IPS-20b (cell line): ENCODE data around the gene SYNDIG1.

ENCODE experiments used
- H3K27ac ChIP-seq: one replicate; pipeline ENCODE4 v1.5.1; 2013; ENCODE audit warnings: low read length
- H3K27me3 ChIP-seq: 2 replicates; pipeline ENCODE4 v1.6.1; 2013; ENCODE audit warnings: mild to moderate bottlenecking, low read length, inconsistent platforms; ENCODE audit not compliant: insufficient read depth
- H3K36me3 ChIP-seq: 2 replicates; pipeline ENCODE4 v1.6.1; 2013; ENCODE audit warnings: low read depth, mild to moderate bottlenecking, inconsistent platforms, low read length, moderate library complexity; ENCODE audit not compliant: insufficient read depth
- H3K4me1 ChIP-seq: 2 replicates; pipeline ENCODE4 v1.6.1; 2013; ENCODE audit warnings: mild to moderate bottlenecking, control low read depth, inconsistent platforms, low read length, moderate library complexity; ENCODE audit not compliant: insufficient read depth
- H3K4me3 ChIP-seq: 2 replicates; pipeline ENCODE4 v1.5.1; 2013; ENCODE audit warnings: mild to moderate bottlenecking, low read length, inconsistent platforms
- H3K9ac ChIP-seq: 2 replicates; pipeline ENCODE4 v1.6.1; 2013; ENCODE audit warnings: low read depth, mild to moderate bottlenecking, inconsistent platforms, low read length, moderate library complexity
- H3K9me3 ChIP-seq: 2 replicates; pipeline ENCODE4 v1.6.1; 2013; ENCODE audit warnings: mild to moderate bottlenecking, low read depth, low read length, inconsistent platforms; ENCODE audit not compliant: insufficient read depth

The SYNDIG1 gene

GRCh38 chr20:24565835-24566351, 96.5 kb downstream of the SYNDIG1 start:
- no peak overlapping the region for H3K9ac ChIP-seq

DNA sequence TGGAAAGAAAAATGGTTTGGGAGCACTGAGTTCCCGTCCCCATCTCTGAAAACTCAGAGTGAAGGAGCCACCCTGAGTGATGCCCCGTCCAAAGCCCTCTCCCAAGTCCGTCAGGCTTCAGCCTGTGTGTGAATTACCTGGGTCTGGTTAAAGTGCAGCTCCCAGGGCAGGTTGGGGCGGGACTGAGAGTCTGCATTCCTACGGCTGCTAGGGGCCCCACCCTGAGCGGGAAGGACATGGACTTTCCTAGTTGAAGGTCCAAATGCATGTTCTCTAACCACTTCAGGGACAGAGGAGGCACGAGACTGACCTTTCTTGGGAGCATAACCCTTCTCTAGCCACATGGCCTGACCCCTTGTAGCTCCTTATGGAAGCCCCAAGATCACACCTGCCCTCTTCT, 97.2 kb downstream of the SYNDIG1 start:
- H3K9ac ChIP-seq, result no peak overlapping the region
- H3K27me3 ChIP-seq, result no peaks in the 10 kb centered on the region
- 0 out of 2 replicates have a peak, but pooled peaks cover 7% of the 10 kb centered on the region for H3K36me3 ChIP-seq
- no peak overlapping the region for H3K4me3 ChIP-seq
- H3K27ac ChIP-seq, result no peak overlapping the region
- no peaks in the 10 kb centered on the region for H3K4me1 ChIP-seq
- peaks cover 5% of the 10 kb centered on the region for H3K9me3 ChIP-seq

More at GRCh38 chr20:24565835-24566351, 96.5 kb downstream of the SYNDIG1 start:
- Histone ChIP-seq H3K27me3 (no peaks in the 10 kb centered on the region), H3K4me1 (no peaks in the 10 kb centered on the region; the same call in 1 of the 2 replicates), H3K4me3 (no peak overlapping the region), H3K9me3 (peaks cover 5% of the 10 kb centered on the region), H3K27ac (no peak overlapping the region), H3K36me3 (0 out of 2 replicates have a peak, but pooled peaks cover 7% of the 10 kb centered on the region)

- peaks cover 5% of the 10 kb centered on the region for H3K9me3 ChIP-seq
- H3K9ac ChIP-seq, result no peak overlapping the region
- H3K36me3 ChIP-seq, result 0 out of 2 replicates have a peak, but pooled peaks cover 7% of the 10 kb centered on the region
- no peaks in the 10 kb centered on the region for H3K27me3 ChIP-seq
- no peak overlapping the region for H3K27ac ChIP-seq
- no peak overlapping the region for H3K4me3 ChIP-seq
- H3K4me1 ChIP-seq, result no peaks in the 10 kb centered on the region
Observed at GRCh38 chr20:24567508-24567907, 98.1 kb downstream of the SYNDIG1 start.

DNA sequence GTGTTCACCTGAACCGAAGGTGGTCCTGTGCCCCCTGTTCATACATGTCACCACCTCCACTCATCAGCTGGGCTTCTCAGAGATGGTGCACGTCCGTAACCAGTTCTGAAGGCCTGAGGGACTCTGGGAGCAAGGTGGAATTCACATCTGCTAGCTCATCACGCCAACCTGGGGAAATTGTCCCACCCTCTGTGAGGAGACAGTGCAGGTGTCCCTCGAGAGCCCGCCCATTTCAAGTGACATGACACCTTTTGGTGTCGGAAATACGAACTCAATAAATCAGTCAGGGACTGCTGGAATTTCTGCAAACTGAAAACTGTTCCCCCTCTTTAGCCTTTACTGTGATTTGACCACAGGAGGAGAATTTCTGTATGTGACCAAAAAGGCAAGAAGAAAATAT, 99.4 kb downstream of the SYNDIG1 start:
- no peaks in the 10 kb centered on the region for H3K36me3 ChIP-seq
- H3K4me3 ChIP-seq, result no peak overlapping the region
- no peaks in the 10 kb centered on the region for H3K27me3 ChIP-seq
- no peaks in the 10 kb centered on the region for H3K9me3 ChIP-seq
- H3K9ac ChIP-seq, result no peak overlapping the region
- H3K4me1 ChIP-seq, result no peaks in the 10 kb centered on the region
- H3K27ac ChIP-seq, result no peak overlapping the region

DNA sequence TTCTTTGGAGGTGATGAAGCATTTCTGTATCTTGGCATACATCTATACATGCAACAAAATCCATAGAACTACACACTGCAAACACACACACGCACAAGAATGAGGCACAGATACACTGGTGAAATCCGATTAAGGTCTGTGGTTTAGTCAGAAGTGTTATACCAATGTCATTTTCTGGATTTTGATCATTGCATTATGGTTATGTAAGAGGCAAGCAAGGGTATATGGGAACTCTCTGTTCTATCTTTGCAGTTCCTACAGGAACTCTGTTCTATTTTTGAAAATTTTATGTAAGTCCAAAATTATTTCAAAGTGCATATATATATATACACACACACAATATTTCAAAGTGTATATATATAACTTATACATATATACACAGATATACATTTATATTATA, 101.7 kb downstream of the SYNDIG1 start:
- H3K4me1 ChIP-seq, result no peaks in the 10 kb centered on the region
- H3K9ac ChIP-seq, result no peak overlapping the region
- H3K27ac ChIP-seq, result no peak overlapping the region
- no peaks in the 10 kb centered on the region for H3K27me3 ChIP-seq
- H3K9me3 ChIP-seq, result no peaks in the 10 kb centered on the region
- H3K36me3 ChIP-seq, result no peaks in the 10 kb centered on the region
- no peak overlapping the region for H3K4me3 ChIP-seq

- Histone ChIP-seq H3K36me3 (no peaks in the 10 kb centered on the region), H3K27me3 (no peaks in the 10 kb centered on the region), H3K9ac (no peak overlapping the region), H3K27ac (no peak overlapping the region), H3K4me3 (no peak overlapping the region), H3K4me1 (no peaks in the 10 kb centered on the region), H3K9me3 (no peaks in the 10 kb centered on the region)
Observed at GRCh38 chr20:24572140-24572539, 102.7 kb downstream of the SYNDIG1 start.

- Histone ChIP-seq H3K36me3 (no peaks in the 10 kb centered on the region), H3K9ac (no peak overlapping the region), H3K4me3 (no peak overlapping the region), H3K27ac (no peak overlapping the region), H3K4me1 (no peaks in the 10 kb centered on the region), H3K27me3 (no peaks in the 10 kb centered on the region), H3K9me3 (no peaks in the 10 kb centered on the region)
Observed at GRCh38 chr20:24572862-24573261, 103.4 kb downstream of the SYNDIG1 start.

DNA sequence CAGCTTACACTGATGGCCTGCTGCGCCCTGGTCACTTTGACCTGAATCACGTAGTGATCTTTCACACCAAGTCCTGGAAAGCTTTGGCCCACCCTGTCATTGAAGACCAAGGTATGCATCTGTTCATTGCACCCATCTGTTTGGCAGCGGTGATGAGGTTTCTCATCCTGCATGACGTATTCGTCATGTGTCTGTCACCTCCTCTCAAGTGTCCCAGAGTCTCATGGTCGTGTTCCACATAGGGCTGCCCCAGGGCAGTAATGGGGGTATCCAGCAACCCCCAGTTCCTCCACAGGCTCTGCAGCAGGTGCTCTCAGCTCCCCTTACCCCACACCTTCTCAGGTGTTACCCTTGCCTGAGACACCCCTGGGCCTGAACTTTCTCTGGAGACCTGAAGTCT, 104.1 kb downstream of the SYNDIG1 start:
- Histone ChIP-seq H3K27ac (no peak overlapping the region), H3K4me3 (no peak overlapping the region), H3K9ac (no peak overlapping the region), H3K36me3 (no peaks in the 10 kb centered on the region), H3K4me1 (no peaks in the 10 kb centered on the region), H3K9me3 (no peaks in the 10 kb centered on the region), H3K27me3 (no peaks in the 10 kb centered on the region)

- Histone ChIP-seq H3K4me3 (no peak overlapping the region), H3K4me1 (no peaks in the 10 kb centered on the region), H3K27ac (no peak overlapping the region), H3K9me3 (no peaks in the 10 kb centered on the region), H3K36me3 (no peaks in the 10 kb centered on the region), H3K27me3 (no peaks in the 10 kb centered on the region), H3K9ac (no peak overlapping the region)
Observed at GRCh38 chr20:24574307-24574706, 104.9 kb downstream of the SYNDIG1 start.

GRCh38 chr20:24574797-24575196, 105.4 kb downstream of the SYNDIG1 start:
- Histone ChIP-seq H3K36me3 (no peaks in the 10 kb centered on the region), H3K4me1 (no peaks in the 10 kb centered on the region), H3K27me3 (no peaks in the 10 kb centered on the region), H3K9me3 (no peaks in the 10 kb centered on the region), H3K9ac (no peak overlapping the region), H3K4me3 (no peak overlapping the region), H3K27ac (no peak overlapping the region)

DNA sequence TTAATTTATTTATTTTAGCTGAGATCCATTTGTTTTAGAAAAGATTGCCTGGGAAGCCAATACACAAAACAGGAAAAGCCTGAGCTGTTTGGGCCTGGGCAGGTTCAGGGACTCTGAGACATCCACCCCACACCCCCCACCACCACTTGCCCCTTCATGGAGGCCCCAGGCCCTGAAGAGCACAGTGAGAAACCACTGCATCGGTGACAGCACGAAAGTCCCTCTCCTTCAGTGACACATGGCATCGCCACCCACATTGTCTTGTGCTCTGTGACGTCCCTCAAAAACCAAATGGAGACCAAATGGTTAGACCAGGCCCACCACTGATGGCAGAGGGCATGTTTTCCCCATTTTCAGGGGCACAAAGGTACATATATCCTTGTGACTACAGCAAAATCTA, 106.4 kb downstream of the SYNDIG1 start:
- Histone ChIP-seq H3K27ac (no peak overlapping the region), H3K27me3 (no peaks in the 10 kb centered on the region), H3K4me3 (no peak overlapping the region), H3K9me3 (no peaks in the 10 kb centered on the region), H3K36me3 (no peaks in the 10 kb centered on the region), H3K4me1 (no peaks in the 10 kb centered on the region), H3K9ac (no peak overlapping the region)

DNA sequence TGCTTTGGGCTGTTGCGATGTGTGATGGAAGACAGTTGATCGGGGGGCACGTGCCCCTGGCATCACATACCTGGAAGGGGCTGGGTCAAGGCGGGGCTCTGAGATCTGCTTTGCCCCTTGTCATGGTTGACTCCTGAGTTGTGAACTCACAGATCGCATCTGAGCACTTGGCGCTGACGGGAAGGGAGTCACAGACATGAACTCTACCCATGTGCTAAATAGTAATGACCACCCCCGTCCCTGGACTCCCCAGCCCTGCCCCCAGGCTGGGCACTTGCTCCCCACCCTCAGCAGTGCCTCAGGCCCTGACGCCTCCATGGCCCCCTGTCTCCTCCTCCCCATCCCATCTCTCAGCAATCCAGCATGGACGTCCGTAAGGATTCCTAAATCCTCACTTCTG, 107.0 kb downstream of the SYNDIG1 start:
- H3K4me1 ChIP-seq, result no peaks in the 10 kb centered on the region
- no peak overlapping the region for H3K27ac ChIP-seq
- no peak overlapping the region for H3K9ac ChIP-seq
- H3K36me3 ChIP-seq, result no peaks in the 10 kb centered on the region
- no peak overlapping the region for H3K4me3 ChIP-seq
- H3K9me3 ChIP-seq, result no peaks in the 10 kb centered on the region
- H3K27me3 ChIP-seq, result no peaks in the 10 kb centered on the region
